ENCODE results near the gene GPR132. TPM values are rescaled to one million over a fixed set of nuclear protein-coding genes. Genes with fewer than 3 reads are reported as not detected.

The GPR132 gene
- total and polyA plus RNA-seq, 2 of the 8 experiments (the other 6 are each of a cell fraction or from before 2014, with no cell fraction given) = 0.11 TPM; not detected in 1

- TF ChIP-seq, protein P1, sequence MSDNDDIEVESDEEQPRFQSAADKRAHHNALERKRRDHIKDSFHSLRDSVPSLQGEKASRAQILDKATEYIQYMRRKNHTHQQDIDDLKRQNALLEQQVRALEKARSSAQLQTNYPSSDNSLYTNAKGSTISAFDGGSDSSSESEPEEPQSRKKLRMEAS (IDR thresholded peaks at IDR 0.05) = no peak
- no peak for TF ChIP-seq TAF1 (IDR thresholded peaks at IDR 0.05; ENCODE audit: low read depth, low read length)
These were observed 23.8 kb upstream of the GPR132 start (continued) for GRCh38 chr14:105088812-105089745.

Measured in H1 (cell line).